GM19099 (cell line): ENCODE data around the gene XCR1.

ENCODE experiments used
- POLR2A ChIP-seq: IDR thresholded peaks from 3 replicates; pipeline ENCODE4 v1.6.1; 2011; ENCODE audit warnings: low read depth; ENCODE audit not compliant: insufficient read length; ENCODE audit errors: extremely low read depth

The XCR1 gene, protein sequence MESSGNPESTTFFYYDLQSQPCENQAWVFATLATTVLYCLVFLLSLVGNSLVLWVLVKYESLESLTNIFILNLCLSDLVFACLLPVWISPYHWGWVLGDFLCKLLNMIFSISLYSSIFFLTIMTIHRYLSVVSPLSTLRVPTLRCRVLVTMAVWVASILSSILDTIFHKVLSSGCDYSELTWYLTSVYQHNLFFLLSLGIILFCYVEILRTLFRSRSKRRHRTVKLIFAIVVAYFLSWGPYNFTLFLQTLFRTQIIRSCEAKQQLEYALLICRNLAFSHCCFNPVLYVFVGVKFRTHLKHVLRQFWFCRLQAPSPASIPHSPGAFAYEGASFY

DNA sequence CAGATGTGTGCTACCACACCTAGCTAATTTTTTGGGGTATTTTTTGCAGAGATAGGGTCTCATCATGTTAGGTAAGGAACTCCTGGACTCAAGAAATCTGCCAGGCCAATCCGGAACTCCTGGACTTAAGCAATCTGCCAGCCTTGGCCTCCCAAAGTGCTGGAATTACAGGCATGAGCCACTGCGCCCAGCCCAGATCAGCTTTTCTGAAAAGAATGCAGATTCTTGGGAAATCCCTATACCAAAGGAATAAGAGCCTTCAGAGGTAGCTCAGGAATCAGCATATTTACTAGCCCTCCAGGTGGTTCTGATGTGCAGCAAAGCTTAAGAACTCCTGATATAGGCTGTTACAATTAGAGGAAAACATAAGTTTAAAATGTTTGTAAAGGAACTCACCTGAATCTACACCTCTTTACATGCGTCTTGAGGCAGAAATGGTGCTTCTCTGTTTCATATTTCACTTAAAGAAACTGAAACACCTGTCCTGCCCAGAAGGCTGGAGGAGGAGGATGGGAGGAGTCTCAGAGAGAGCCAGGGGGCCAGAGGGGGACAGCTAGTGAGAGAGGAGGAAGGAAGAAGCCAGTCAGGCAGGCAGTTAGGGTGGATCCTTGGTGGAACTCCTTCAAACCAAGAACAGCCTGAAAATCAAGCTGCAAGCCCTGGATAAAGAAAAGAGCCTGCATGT is at the start of gene XCR1:
Gene XCR1, minus strand, starts transcription at position 463 of the 685 bp plus-strand sequence. CDS start 5,536 bp downstream, outside the sequence.
- no peak for TF ChIP-seq POLR2A

DNA sequence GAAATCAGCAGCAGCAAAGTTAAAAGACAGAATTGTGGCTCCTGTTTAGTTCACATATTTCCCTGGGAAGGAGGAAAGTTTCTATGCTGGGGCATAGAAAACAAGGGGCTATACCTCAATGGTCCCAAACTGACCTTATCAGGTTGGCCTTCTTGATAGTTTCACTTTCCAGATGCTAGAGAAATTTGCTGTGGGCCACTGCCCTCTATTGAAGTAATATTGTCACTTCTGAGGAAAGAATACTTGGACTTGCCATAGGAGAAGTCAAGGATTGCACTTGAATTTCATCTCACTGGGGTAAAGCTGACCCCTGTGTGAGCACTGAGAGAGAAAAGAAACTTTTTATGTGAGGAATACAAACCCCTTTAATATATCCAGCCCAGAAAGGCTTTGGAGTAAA is 49.3 kb upstream of the XCR1 start:
- no peak for TF ChIP-seq POLR2A

DNA sequence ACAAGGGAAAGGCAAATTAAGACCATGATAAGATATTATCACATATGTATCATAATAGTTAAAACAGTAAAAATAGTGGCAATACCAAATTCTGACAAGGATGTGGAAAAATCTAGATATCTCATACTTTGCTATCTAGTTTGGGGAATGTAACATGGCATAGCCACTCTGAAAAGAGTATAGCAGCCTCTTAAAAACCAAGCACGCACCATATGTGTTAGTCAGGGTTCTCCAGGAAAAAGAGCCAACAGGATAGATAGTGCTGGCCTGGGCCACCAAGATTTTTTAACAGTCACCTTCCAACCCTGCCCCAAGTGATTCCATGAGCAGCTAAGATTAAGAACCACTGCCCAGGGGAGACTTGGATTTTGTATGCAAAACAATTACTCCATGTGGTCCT is 48.5 kb upstream of the XCR1 start:
- TF ChIP-seq POLR2A = no peak

DNA sequence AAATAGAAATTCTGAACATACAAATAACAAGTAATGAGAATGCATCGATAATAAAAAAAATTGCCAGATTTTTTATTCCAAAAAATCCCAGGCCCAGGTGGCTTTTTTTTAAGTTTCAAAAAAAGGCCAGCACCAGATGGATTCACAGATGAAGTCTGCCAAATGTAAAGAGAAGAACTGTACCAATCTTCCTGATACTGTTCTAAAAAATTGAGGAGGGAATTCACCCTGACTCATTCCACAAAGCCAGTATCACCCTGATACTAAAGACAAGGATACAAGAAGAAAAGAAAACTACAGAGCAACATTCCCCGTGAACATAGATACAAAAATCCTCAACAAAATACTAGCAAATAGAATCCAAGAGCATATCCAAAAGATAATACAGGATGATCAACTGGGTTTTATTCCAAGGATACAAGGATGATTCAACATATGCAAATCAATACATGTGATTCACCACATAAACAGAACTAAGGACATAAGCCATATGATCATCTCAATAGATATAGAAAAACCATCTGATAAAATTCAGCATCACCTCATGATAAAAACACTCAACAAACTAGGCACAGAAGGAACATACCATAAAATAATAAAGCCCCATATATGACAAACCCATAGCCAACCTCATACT is 44.1 kb upstream of the XCR1 start:
- TF ChIP-seq POLR2A = no peak

DNA sequence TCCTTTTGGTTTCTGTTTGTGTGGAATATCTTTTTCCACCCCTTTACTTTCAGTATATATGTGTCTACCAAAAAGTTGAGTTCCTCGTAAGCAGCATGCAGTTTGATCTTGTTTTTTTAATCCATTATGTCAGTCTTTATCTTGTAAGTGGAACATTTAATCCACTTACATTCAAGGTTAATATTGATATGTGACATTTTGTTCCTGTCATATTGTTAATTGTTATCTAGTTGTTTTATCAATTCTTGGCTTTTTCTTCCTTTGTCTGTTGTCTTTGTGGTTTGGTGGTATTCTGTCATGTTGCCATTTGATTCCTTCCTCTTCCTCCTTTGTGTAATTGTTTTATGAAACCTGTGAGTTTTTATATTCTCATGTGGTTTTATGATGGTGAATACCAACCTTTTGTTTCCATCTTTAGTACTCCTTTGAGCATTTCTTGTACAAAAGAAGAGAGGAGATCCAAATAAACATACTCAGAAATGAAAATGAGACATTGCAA is 43.4 kb upstream of the XCR1 start:
- no peak for TF ChIP-seq POLR2A

DNA sequence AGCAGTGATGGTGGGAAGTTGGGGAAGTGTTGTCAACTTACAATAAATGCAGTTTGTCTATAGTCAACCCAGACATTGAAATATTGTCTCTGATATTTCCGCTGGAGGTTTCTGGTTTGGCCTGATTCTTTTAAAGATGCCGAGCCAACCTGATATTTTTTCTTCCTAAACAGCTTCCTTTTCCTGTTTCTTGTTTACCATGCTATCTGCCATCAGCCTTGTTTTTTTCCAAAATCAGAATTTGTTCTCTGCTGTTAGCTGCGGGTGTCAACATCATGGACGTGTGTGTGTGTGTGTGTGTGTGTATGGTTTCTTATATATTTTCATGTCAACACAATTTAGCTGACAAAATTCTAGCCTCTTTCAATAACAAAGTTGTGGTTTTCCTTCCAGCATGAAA is 41.2 kb upstream of the XCR1 start:
- TF ChIP-seq POLR2A = no peak

DNA sequence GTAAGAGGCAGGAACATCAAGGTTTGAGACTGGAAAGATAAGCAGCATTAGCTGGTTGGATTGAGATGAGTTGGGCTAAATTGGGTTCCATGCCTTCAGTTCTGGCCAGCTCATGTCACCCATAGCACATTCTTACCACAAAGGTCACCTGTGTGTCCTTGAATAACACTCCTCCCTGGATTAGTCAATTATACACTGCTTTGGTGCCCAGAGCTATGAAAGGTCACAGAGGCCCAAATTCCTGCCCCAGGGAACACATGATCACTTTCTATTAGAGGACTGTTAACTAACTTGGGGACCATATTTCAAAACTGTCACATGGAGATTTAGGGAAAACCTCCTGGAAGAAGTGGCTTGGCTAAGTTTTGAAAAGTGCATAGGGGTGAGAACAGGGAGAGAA is 40.1 kb upstream of the XCR1 start:
- TF ChIP-seq POLR2A = no peak

DNA sequence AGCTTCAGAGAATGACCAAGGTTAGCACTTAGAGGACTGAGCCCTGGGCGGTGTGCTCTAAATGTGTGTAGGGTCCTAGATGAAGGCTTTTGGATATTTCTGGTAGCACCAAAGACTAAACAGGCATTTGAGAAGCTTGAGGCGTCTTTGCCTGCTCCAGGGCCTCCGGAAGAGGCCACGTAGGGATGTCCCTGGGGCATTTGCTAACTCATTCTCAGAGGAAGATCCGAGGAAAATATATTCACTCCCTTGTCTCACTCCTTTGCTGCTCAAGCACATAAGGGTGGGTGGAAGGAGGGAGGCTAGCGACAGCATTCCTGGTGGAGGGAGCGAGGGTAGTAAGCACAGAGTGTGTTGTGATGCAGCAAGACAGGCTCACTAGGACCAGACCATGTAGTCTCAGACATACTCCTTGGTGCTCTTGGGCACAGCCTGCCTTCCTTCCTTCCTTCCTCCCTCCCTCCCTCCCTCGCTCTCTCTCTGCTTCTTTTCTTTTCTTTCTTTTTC is 38.5 kb upstream of the XCR1 start:
- TF ChIP-seq POLR2A = no peak

DNA sequence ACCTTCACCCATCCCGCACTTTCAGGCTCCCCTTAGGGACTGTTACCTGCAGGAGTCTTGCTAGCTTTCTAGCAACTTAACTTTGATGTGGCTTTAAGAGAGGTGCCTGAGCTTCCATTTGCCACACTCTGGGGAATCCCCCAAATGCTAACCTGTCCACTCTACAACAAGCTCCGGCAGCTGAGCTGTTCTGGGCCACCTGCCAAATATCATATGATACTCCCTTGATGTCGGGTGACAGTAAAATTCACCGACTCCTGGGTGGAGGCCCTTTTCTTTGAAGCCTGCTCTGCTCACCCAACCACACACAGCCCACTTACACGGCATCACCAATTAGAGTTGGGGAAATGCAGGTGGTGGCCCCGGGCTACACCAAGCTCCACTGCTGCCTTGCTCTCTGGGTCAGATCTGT is 38.0 kb upstream of the XCR1 start:
- no peak for TF ChIP-seq POLR2A

DNA sequence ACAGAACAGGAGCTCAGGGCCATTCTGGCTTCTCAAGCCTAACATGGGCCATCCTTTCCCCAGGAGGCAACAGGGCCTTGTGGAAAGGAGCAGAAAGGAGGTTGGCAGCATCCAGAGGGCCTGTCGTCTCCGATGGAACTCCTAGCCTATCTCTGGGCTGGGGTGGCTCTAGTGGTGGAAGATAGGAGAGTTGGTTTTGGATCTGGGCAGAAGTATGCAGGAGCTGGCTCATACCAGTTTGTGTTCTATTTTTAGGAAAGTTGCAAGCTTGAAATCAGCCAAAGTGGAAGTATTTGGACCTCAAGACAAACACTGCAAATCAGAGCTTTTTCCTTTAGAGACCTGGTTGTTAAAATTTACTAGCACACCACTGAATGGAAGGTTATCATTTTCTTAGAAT is 35.4 kb upstream of the XCR1 start:
- no peak for TF ChIP-seq POLR2A

DNA sequence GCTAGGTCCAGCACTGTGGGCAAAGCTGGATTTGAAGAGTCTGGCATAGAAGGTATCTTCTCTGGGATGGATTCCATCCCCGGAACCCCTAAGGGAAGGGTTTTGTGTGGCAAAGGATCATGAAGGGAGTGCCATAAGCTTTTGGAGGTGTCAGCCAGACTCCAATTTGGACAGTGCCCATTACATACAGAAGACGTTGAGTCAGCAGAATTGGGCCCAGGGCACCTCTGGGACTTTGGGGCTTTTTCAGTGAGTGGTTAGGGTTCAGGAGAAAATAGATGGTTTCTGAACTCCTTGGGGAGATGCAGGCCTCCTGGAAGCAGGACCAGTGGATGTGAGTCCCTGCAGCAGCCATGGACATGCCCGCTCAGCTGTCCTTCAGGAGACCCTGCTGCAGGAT is 34.6 kb upstream of the XCR1 start:
- no peak for TF ChIP-seq POLR2A

DNA sequence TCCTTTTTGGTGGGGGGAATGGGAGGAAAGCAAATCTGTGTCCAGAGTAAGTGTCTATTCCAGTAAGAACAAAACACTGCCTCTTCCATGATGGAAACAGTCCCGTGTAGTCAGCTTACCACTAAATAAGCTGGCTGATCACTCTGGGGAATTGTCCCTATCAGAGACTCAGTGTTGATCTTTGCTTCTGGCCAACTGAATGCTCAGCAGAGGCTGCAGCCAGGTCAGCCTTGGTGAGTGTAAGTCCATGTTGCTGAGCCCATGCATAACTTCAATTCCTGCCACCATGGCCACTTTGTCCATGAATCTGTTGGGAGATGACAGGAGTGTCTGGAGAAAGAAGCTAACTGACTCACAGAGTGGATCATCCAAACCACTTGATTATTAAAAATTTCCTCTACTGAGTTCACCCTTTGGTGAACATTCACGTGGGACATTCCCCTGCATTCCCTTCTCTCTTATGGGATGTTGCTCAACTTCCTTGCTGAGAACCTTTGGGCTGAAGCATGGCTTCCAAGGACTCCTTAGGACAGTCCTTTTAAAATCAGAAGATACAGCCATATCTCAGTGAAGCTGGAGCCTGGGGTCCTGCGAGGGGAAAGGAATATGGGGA is 33.9 kb upstream of the XCR1 start:
- TF ChIP-seq POLR2A = no peak

DNA sequence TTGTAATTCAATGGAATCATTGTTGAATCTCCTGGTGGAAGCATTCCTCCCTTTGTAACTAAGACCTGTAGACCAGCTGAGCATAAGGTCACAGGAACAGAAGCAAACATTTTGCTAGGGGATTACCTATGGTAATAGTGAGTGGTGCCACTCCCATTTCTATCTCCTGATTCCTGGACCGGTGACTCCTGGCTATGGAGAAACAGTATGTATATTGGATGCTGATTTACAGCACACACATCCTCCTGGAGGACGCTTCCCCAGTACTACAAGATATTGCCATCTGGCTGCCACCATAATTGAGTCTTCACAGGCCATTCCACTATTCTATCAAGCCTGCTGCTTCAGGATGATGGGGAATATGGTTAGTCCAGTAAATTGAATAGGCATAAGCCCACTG is 33.3 kb upstream of the XCR1 start:
- no peak for TF ChIP-seq POLR2A

DNA sequence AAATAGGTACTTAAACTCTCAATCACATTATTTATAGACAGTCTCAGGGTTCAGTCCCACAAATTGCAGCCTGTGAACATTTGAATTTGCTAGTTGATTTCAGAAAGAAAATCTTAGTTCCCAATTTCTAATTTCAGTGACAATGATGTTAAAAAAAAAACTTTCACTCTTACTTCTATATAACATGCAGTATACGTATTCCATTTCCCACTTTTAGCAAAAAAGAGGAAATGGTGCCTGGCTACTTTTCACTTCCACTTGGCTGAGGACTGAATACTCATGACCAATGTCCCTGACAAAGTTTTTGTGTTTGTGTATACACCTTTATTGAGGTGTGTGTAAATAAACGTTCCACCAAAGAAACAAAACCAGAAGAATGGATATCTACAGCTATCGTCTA is 32.1 kb upstream of the XCR1 start:
- no peak for TF ChIP-seq POLR2A

DNA sequence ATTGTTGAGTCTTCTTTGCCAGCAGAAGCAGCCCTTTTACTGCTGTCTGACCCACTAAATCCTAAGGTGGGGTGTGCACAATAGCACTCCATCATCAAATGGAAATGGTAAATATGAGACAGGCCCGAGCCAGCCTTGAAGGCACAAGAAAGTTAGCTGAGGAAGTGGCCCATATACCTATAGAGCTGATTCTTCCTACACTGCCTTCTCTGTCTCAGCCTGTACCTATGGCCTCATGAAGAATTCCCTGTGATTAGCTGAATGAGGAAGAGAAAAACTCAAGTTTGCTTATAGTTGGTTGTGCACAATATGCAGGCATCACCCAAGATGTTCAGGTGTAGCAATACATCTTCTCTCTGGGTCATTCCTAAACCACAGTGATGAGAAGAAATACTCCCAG is 31.7 kb upstream of the XCR1 start:
- no peak for TF ChIP-seq POLR2A
